ENCODE measurements around the gene ATXN7L1.

Gene ATXN7L1

GRCh38 chr7:105862276-105862675, 14.1 kb downstream of the ATXN7L1 start:
- no peak overlapping the region for H3K27ac ChIP-seq (ENCODE audit: extremely low read depth, low read depth, low read length)
- POLR2A ChIA-PET, result no interaction called here
- H3K4me1 ChIP-seq (ENCODE audit: control insufficient read depth, insufficient read depth, low read length), result no peaks in the 10 kb centered on the region
- H3K4me3 ChIP-seq (ENCODE audit: low read depth, low read length), result no peak overlapping the region
- no peak for TF ChIP-seq ZNF544 (tag by site-specific recombination; IDR thresholded peaks at IDR 0.05)
- no peak for TF ChIP-seq ZNF654 (tag by site-specific recombination; IDR thresholded peaks at IDR 0.05; ENCODE audit: low read depth)
- CTCF ChIA-PET, result no interaction called here
- H3K36me3 ChIP-seq (ENCODE audit: control insufficient read depth in 2 of 2, insufficient read depth in 1 of 2, low read length in 2 of 2), result no peaks in the 10 kb centered on the region
- no peaks in the 10 kb centered on the region for H3K9me3 ChIP-seq (ENCODE audit: control insufficient read depth, insufficient read depth, low read depth, low read length)

DNA sequence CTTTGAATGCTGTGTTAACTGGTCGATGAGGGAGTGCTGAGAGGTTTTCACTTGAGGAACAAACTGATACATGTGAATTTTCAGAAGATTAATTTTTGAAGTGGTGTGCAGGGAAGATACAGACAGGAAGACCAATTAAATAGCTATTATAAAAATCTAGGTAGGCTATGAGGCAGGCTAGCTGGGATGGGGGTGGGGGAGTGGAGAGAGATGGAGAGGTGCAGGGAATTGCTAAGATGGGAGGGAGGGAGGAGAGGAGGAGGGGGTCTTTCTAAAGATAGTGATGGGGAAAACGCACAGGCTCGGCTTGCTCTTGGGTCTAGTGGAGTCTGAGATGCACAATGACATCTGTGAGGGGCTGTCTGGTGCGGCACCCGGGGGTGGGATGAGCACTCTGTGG, 15.2 kb downstream of the ATXN7L1 start:
- Histone ChIP-seq H3K4me1 (ENCODE audit: control insufficient read depth, insufficient read depth, low read length) (no peaks in the 10 kb centered on the region), H3K4me3 (ENCODE audit: low read depth, low read length) (no peak overlapping the region), H3K9me3 (ENCODE audit: control insufficient read depth, insufficient read depth, low read depth, low read length) (no peaks in the 10 kb centered on the region), H3K27ac (ENCODE audit: extremely low read depth, low read depth, low read length) (no peak overlapping the region), H3K36me3 (ENCODE audit: control insufficient read depth in 2 of 2, insufficient read depth in 1 of 2, low read length in 2 of 2) (no peaks in the 10 kb centered on the region; a peak in 1 of 3 replicates)
- POLR2A ChIA-PET, result no interaction called here
- CTCF ChIA-PET, result interaction anchor here (0.6 to 0.7 kb wide), 3 partner anchors 9 to 159 kb away, joined by 3 read pairs; no protein-coding TSS in a partner anchor
- TF ChIP-seq GLI4 (tag by site-specific recombination; IDR thresholded peaks at IDR 0.05) (no peak), ZNF280C (tag by site-specific recombination; IDR thresholded peaks at IDR 0.05) (no peak), ZBTB26 (tag by site-specific recombination; optimal IDR thresholded peaks at IDR 0.05) (no peak), ZEB2 (tag by site-specific recombination; IDR thresholded peaks at IDR 0.05) (no peak), ELK4 (IDR thresholded peaks at IDR 0.05; ENCODE audit: borderline replicate concordance, low read depth, low read length) (no peak), PRDM10 (tag by site-specific recombination; IDR thresholded peaks at IDR 0.05) (no peak), ZBTB6 (tag by site-specific recombination; IDR thresholded peaks at IDR 0.05) (no peak), ZNF585B (tag by site-specific recombination; IDR thresholded peaks at IDR 0.05) (no peak), ZNF423 (tag by site-specific recombination; IDR thresholded peaks at IDR 0.05) (no peak), ZNF660 (tag by site-specific recombination; IDR thresholded peaks at IDR 0.05) (no peak), ZNF169 (tag by site-specific recombination; IDR thresholded peaks at IDR 0.05) (no peak), ZNF510 (tag by site-specific recombination; IDR thresholded peaks at IDR 0.05; ENCODE audit: insufficient replicate concordance) (no peak)
- TF ChIP-seq, protein P1, sequence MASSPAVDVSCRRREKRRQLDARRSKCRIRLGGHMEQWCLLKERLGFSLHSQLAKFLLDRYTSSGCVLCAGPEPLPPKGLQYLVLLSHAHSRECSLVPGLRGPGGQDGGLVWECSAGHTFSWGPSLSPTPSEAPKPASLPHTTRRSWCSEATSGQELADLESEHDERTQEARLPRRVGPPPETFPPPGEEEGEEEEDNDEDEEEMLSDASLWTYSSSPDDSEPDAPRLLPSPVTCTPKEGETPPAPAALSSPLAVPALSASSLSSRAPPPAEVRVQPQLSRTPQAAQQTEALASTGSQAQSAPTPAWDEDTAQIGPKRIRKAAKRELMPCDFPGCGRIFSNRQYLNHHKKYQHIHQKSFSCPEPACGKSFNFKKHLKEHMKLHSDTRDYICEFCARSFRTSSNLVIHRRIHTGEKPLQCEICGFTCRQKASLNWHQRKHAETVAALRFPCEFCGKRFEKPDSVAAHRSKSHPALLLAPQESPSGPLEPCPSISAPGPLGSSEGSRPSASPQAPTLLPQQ (tag by site-specific recombination; IDR thresholded peaks at IDR 0.05), result no peak

Measured in HEK293 (cell line).